ENCODE data around the gene TENM4. TPM values are rescaled to one million over a fixed set of nuclear protein-coding genes. Genes with fewer than 3 reads are reported as not detected.

Gene TENM4
- total RNA-seq, 1 donor, result 10.4 TPM

GRCh38 chr11:79274636-79275331 lies 166.0 kb downstream of the TENM4 start:
- peak; percentile 32 for DNase-seq (ENCODE audit: low read depth)
- H3K4me3 ChIP-seq (ENCODE audit: low read depth, low read length), result no peak overlapping the region
- TF ChIP-seq CTCF (IDR thresholded peaks at IDR 0.05; ENCODE audit: insufficient read depth, low read depth, low read length), result no peak

- no peak for DNase-seq (ENCODE audit: low read depth)
- TF ChIP-seq CTCF (IDR thresholded peaks at IDR 0.05; ENCODE audit: insufficient read depth, low read depth, low read length), result no peak
- no peak overlapping the region for H3K4me3 ChIP-seq (ENCODE audit: low read depth, low read length)
Measured at GRCh38 chr11:79273781-79274180, 167.0 kb downstream of the TENM4 start.

GRCh38 chr11:79269611-79270307 lies 171.1 kb downstream of the TENM4 start:
- TF ChIP-seq CTCF (IDR thresholded peaks at IDR 0.05; ENCODE audit: insufficient read depth, low read depth, low read length), result no peak
- DNase-seq (ENCODE audit: low read depth), result no peak
- H3K4me3 ChIP-seq (ENCODE audit: low read depth, low read length), result no peak overlapping the region

GRCh38 chr11:79266396-79266795 lies 174.4 kb downstream of the TENM4 start:
- no peak for DNase-seq (ENCODE audit: low read depth)
- H3K4me3 ChIP-seq (ENCODE audit: low read depth, low read length), result no peak overlapping the region
- no peak for TF ChIP-seq CTCF (IDR thresholded peaks at IDR 0.05; ENCODE audit: insufficient read depth, low read depth, low read length)

GRCh38 chr11:79265756-79266322 lies 175.0 kb downstream of the TENM4 start:
- no peak overlapping the region for H3K4me3 ChIP-seq (ENCODE audit: low read depth, low read length)
- no peak for DNase-seq (ENCODE audit: low read depth)
- TF ChIP-seq CTCF (IDR thresholded peaks at IDR 0.05; ENCODE audit: insufficient read depth, low read depth, low read length), result no peak

GRCh38 chr11:79264284-79264683 lies 176.5 kb downstream of the TENM4 start:
- no peak for DNase-seq (ENCODE audit: low read depth)
- H3K4me3 ChIP-seq (ENCODE audit: low read depth, low read length), result no peak overlapping the region
- TF ChIP-seq CTCF (IDR thresholded peaks at IDR 0.05; ENCODE audit: insufficient read depth, low read depth, low read length), result no peak
